ENCODE results near the gene GSTO2.

DNA sequence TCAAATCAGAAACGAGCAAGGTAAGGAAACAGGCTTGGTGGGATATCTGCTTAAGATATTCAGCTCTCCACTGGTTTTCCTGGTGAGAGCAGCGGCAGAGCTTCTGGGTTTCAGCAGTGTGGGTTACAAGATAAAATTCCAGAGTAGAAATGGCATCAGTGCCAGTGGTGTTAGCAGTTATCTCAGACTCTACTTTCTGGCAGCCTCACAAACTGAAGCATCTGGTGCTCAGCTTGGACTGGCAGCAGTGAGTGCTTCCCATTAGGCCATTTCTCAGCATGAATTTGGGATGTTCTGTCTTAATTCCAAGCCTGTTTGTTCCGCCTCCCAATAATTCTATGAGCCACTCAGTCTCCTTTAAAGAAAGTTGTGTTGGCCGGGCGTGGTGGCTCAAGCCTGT lies 6.9 kb upstream of the GSTO2 start:
- TF ChIP-seq, protein P1, sequence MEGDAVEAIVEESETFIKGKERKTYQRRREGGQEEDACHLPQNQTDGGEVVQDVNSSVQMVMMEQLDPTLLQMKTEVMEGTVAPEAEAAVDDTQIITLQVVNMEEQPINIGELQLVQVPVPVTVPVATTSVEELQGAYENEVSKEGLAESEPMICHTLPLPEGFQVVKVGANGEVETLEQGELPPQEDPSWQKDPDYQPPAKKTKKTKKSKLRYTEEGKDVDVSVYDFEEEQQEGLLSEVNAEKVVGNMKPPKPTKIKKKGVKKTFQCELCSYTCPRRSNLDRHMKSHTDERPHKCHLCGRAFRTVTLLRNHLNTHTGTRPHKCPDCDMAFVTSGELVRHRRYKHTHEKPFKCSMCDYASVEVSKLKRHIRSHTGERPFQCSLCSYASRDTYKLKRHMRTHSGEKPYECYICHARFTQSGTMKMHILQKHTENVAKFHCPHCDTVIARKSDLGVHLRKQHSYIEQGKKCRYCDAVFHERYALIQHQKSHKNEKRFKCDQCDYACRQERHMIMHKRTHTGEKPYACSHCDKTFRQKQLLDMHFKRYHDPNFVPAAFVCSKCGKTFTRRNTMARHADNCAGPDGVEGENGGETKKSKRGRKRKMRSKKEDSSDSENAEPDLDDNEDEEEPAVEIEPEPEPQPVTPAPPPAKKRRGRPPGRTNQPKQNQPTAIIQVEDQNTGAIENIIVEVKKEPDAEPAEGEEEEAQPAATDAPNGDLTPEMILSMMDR (IDR thresholded peaks at IDR 0.05 in 4 of 5, conservative IDR thresholded peaks at IDR 0.05 in 1 of 5), result no peak
- no peak for TF ChIP-seq POLR2A (IDR thresholded peaks at IDR 0.05)

All from gastrocnemius medialis (tissue), 4 donors.